GM12878 (cell line): ENCODE results near the gene CBFB. TPM values are rescaled to one million over a fixed set of nuclear protein-coding genes. Genes with fewer than 3 reads are reported as not detected.

ENCODE experiments used
- NFIC ChIP-seq: IDR thresholded peaks from 2 replicates; pipeline ENCODE4 v1.6.1; 2012; ENCODE audit warnings: low read depth, mild to moderate bottlenecking, inconsistent platforms, low read length, moderate library complexity
- ZBTB4 ChIP-seq: fragments of 450-650 bp; formaldehyde crosslinking; IDR thresholded peaks from 2 replicates; pipeline ENCODE4 v1.4.0; 2022; ENCODE audit warnings: mild to moderate bottlenecking, moderate library complexity
- polyA plus RNA-seq, 11 experiments: library from polyadenylated mRNA; depleted of rRNA in 4 of 11; unstranded in 6 of 11; stranded (reverse) in 5 of 11; fragments of >200 nt; fragmentation: Nextera tagmentation in 4 of 11; fragmentation: Illumina TruSeq in 1 of 11; extraction: Ambion mirVana in 4 of 11; extraction: Trizol in 1 of 11; gene quantifications; 1 replicate in 1 of 11; 2 replicates in 10 of 11; pipeline versions ENCODE4 v1.2.1 to v1.2.3, GENCODE V29; 2011 to 2016; ENCODE audit warnings: inconsistent platforms in 2 of 11, missing spikeins in 2 of 11, low read depth in 1 of 11
- total RNA-seq, 4 experiments: library from RNA; depleted of rRNA in 3 of 4; stranded (reverse); fragments of >200 nt in 3 of 4; fragmentation: Illumina TruSeq in 1 of 4; extraction: Trizol in 1 of 4; gene quantifications; 2 replicates each; pipeline versions ENCODE4 v1.2.1 to v1.2.3, GENCODE V29; 2013 to 2021
- TF ChIP-seq, protein P1 (sequence below): IDR thresholded peaks from 2 replicates; pipeline ENCODE4 v1.6.1; 2011; ENCODE audit warnings: low read depth, mild to moderate bottlenecking, low read length, moderate library complexity, borderline replicate concordance; ENCODE audit errors: extremely low read depth
- TF ChIP-seq, protein P2 (sequence below): fragments of 450-650 bp; IDR thresholded peaks from 2 replicates; pipeline ENCODE4 v1.6.1; 2017; ENCODE audit warnings: antibody characterized with exemption, mild to moderate bottlenecking, moderate library complexity

CBFB gene
- total and polyA plus RNA-seq, 10 of the 15 experiments (the other 5 are each of a cell fraction or from before 2014, with no cell fraction given) = 25.3 to 83.8 (median 65.7) TPM

DNA sequence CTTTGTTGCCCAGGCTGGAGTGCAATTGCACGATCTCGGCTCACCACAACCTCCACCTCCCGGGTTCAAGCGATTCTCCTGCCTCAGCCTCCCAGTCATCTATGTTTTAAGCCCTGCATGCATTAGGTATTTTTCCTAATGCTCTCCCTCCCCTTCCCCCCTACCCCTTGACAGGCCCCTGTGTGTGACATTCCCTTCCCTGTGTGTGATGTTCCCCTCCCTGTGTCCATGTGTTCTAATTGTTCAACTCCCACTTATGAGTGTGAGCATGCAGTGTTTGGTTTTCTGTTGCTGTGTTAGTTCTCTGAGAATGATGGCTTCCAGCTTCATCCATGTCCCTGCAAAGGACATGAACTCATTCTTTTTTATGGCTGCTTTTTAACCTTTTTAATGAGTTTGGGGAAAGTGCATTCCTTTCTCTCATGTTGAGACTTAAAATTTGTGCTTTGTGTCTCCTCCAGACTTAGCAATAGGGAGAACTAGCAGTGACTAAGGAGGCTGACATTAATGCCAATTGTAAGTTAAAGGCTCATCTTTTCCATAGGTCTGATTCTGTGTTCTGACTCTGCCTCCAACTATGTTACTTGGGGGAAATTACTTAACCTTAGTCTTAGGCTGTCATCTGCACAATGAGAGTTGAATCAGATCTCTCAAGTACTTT, 63.1 kb downstream of the CBFB start (continued):
- TF ChIP-seq ZBTB4 (CRISPR knock-in tag) = no peak
- no peak for TF ChIP-seq NFIC
- TF ChIP-seq, protein P1, sequence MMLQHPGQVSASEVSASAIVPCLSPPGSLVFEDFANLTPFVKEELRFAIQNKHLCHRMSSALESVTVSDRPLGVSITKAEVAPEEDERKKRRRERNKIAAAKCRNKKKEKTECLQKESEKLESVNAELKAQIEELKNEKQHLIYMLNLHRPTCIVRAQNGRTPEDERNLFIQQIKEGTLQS = no peak
- TF ChIP-seq, protein P2, sequence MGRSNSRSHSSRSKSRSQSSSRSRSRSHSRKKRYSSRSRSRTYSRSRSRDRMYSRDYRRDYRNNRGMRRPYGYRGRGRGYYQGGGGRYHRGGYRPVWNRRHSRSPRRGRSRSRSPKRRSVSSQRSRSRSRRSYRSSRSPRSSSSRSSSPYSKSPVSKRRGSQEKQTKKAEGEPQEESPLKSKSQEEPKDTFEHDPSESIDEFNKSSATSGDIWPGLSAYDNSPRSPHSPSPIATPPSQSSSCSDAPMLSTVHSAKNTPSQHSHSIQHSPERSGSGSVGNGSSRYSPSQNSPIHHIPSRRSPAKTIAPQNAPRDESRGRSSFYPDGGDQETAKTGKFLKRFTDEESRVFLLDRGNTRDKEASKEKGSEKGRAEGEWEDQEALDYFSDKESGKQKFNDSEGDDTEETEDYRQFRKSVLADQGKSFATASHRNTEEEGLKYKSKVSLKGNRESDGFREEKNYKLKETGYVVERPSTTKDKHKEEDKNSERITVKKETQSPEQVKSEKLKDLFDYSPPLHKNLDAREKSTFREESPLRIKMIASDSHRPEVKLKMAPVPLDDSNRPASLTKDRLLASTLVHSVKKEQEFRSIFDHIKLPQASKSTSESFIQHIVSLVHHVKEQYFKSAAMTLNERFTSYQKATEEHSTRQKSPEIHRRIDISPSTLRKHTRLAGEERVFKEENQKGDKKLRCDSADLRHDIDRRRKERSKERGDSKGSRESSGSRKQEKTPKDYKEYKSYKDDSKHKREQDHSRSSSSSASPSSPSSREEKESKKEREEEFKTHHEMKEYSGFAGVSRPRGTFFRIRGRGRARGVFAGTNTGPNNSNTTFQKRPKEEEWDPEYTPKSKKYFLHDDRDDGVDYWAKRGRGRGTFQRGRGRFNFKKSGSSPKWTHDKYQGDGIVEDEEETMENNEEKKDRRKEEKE = no peak
